Osteocyte (in vitro differentiated cells): ENCODE measurements around the gene PRKN. TPM values are rescaled to one million over a fixed set of nuclear protein-coding genes. Genes with fewer than 3 reads are reported as not detected.
"Not testable (repeated sequence)": the region's sequence is repeated elsewhere in the genome, so short reads cannot be mapped to it uniquely, and the experiment has no call there.

Source experiments
- DNase-seq: peaks from one replicate; pipeline ENCODE4 v3.0.0; 2021; ENCODE audit warnings: mixed read lengths; ENCODE audit not compliant: unreplicated experiment; ENCODE audit errors: extremely low spot score
- H3K27ac Mint-ChIP-seq: one replicate; pipeline ENCODE4 v1.8.0; 2021; ENCODE audit warnings: mild to moderate bottlenecking, mixed read lengths; ENCODE audit not compliant: unreplicated experiment
- H3K27me3 Mint-ChIP-seq: one replicate; pipeline ENCODE4 v1.8.0; 2021; ENCODE audit warnings: mixed read lengths; ENCODE audit not compliant: unreplicated experiment
- H3K36me3 Mint-ChIP-seq: one replicate; pipeline ENCODE4 v1.8.0; 2021; ENCODE audit warnings: mixed read lengths; ENCODE audit not compliant: unreplicated experiment
- H3K4me1 Mint-ChIP-seq: one replicate; pipeline ENCODE4 v1.8.0; 2021; ENCODE audit warnings: mixed read lengths; ENCODE audit not compliant: unreplicated experiment
- H3K4me3 Mint-ChIP-seq: one replicate; pipeline ENCODE4 v1.8.0; 2021; ENCODE audit warnings: mild to moderate bottlenecking, moderate library complexity, mixed read lengths; ENCODE audit not compliant: unreplicated experiment
- H3K9me3 Mint-ChIP-seq: one replicate; pipeline ENCODE4 v1.8.0; 2021; ENCODE audit warnings: mixed read lengths; ENCODE audit not compliant: unreplicated experiment
- total RNA-seq: library from RNA; stranded (reverse); gene quantifications from 2 replicates; pipeline ENCODE4 v1.2.1, GENCODE V29; 2021
- TF ChIP-seq, protein P1 (sequence below): fragments of 200-600 bp; sonication (generic); IDR thresholded peaks from 2 replicates; pipeline ENCODE4 v1.5.0; 2021; ENCODE audit warnings: antibody characterized with exemption, mild to moderate bottlenecking, moderate library complexity

The PRKN gene
- total RNA-seq, 1 donor from 2014 or later, result 13.4 TPM

DNA sequence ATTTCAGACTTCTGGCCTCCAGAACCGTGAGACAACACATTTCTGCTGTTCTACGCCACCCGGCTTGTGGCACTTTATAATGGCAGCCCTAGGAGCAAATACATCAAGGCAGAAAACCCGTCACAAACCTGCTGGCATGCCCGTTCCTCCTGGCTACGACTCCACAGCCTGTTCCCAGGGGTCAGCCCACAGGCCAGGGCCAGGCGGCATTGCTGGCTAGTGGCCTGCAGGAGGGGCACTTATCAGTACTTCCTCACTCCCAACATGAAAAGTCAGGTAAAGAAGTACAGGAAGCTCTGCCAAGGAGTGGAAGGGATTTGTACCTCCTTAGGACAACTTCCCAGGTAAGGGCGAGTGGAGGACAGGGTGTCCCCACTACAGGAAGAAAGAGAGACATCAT, 1230.6 kb downstream of the PRKN start:
- H3K27me3 Mint-ChIP-seq, result no peaks in the 10 kb centered on the region
- no peak overlapping the region for H3K4me3 Mint-ChIP-seq
- DNase-seq, result no peak
- TF ChIP-seq, protein P1, sequence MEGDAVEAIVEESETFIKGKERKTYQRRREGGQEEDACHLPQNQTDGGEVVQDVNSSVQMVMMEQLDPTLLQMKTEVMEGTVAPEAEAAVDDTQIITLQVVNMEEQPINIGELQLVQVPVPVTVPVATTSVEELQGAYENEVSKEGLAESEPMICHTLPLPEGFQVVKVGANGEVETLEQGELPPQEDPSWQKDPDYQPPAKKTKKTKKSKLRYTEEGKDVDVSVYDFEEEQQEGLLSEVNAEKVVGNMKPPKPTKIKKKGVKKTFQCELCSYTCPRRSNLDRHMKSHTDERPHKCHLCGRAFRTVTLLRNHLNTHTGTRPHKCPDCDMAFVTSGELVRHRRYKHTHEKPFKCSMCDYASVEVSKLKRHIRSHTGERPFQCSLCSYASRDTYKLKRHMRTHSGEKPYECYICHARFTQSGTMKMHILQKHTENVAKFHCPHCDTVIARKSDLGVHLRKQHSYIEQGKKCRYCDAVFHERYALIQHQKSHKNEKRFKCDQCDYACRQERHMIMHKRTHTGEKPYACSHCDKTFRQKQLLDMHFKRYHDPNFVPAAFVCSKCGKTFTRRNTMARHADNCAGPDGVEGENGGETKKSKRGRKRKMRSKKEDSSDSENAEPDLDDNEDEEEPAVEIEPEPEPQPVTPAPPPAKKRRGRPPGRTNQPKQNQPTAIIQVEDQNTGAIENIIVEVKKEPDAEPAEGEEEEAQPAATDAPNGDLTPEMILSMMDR, result no peak
- H3K27ac Mint-ChIP-seq, result no peak overlapping the region
- H3K36me3 Mint-ChIP-seq, result no peaks in the 10 kb centered on the region
- peaks cover 4% of the 10 kb centered on the region for H3K4me1 Mint-ChIP-seq
- H3K9me3 Mint-ChIP-seq, result peaks cover 6% of the 10 kb centered on the region

DNA sequence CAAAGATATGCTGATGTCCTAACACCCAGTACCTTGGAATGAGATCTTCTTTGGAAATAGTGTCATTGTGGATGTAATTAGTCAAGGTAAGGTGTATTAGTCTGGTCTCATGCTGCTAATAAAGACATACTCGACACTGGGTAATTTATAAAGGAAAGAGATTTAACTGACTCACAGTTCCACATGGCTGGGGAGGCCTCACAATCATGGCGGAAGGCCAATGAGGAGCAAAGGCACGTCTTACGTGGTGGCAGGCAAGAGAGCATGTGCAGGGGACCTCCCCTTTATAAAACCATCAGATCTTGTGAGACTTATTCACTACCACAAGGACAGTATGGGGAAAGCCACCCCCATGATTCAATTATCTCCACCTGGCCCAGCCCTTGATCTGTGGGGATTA, 1231.3 kb downstream of the PRKN start:
- H3K36me3 Mint-ChIP-seq, H3K27ac Mint-ChIP-seq, H3K4me3 Mint-ChIP-seq, DNase-seq, H3K4me1 Mint-ChIP-seq, H3K27me3 Mint-ChIP-seq, H3K9me3 Mint-ChIP-seq: not testable (repeated sequence)

DNA sequence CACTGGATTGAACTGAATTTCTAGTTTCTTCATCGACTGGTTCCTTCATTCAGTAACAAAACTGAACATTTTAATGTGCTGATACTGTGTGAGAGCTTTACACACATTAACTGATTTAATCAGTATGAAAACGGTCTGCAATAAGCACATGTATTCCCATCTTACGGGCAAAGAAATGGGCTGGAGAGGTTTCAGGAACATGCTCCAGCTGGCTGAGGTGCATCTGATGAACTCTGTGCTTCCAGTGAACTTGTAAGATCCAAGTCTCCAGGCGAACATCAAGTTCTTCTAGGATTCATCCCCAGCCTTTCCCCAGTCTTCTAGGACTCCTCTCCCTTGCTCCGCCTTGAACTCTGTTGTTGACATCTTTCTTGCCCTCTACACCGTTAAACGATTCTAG, 1233.0 kb downstream of the PRKN start:
- H3K4me3 Mint-ChIP-seq, result no peak overlapping the region
- no peaks in the 10 kb centered on the region for H3K27me3 Mint-ChIP-seq
- peaks cover 4% of the 10 kb centered on the region for H3K4me1 Mint-ChIP-seq
- TF ChIP-seq, protein P1, result no peak
- peaks cover 6% of the 10 kb centered on the region for H3K9me3 Mint-ChIP-seq
- H3K27ac Mint-ChIP-seq, result no peak overlapping the region
- no peak for DNase-seq
- no peaks in the 10 kb centered on the region for H3K36me3 Mint-ChIP-seq

DNA sequence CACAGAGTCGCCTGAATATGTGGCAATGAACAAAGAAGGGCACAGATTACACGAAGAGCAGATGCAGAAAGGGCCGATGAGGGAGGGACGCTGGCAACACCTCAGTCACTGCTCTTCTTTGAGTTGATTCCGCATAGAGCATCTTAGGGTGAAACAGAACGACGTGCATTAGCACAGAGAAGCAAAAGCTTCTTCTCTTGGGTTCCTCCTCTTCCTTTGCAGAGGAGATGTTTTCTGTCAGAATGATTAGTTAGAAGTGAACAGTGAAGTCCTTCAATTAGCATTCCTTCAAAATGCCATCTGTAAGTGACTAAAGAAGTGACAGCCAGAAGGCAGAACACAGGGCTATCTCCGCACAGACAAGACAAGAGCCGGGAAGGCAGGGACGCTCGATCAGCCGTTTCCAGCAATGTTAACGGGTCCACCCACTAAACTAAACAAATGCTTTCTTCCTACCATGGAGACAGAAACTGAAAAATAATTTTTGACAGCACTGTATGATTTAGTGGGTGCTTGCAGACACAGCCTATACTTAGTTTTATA, 1233.9 kb downstream of the PRKN start:
- H3K9me3 Mint-ChIP-seq, result peaks cover 5% of the 10 kb centered on the region
- TF ChIP-seq, protein P1, result no peak
- no peak overlapping the region for H3K27ac Mint-ChIP-seq
- H3K27me3 Mint-ChIP-seq, result no peaks in the 10 kb centered on the region
- peaks cover 4% of the 10 kb centered on the region for H3K4me1 Mint-ChIP-seq
- no peak for DNase-seq
- H3K4me3 Mint-ChIP-seq, result no peak overlapping the region
- H3K36me3 Mint-ChIP-seq, result no peaks in the 10 kb centered on the region

DNA sequence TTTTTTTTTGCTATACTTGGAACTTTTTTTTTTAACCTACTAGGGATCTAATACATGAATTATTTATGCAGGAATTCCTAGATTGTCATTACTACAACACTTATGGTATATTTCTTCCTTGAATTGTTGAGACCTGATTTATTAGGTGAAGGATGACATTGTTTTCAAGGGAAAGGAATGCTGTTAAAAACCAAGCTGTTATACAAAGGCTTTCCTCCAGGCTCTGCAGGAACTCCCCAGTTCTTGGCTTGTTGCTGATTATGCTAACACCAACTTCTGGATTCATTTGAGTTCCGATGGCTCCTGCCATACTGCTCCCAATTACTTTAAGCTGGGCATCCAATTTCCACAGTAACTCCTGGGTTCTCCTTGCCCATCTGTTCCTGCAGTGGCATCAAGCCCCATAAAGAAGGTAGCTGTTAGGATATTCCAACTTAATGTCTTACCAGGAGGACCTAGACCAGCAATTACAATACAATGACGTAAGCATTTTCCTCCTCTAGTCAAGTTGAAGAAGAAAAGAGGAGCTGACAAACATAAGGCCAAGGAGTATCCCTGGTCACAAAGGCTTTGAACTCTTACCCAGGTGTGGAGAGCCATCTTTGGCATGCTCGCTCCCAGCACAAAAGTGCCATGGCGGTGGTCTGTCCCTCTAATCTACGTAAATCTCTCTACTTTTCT, 1237.8 kb downstream of the PRKN start:
- H3K36me3 Mint-ChIP-seq, result no peaks in the 10 kb centered on the region
- DNase-seq, result no peak
- no peaks in the 10 kb centered on the region for H3K9me3 Mint-ChIP-seq
- TF ChIP-seq, protein P1, result no peak
- H3K27me3 Mint-ChIP-seq, result no peaks in the 10 kb centered on the region
- no peak overlapping the region for H3K4me3 Mint-ChIP-seq
- H3K27ac Mint-ChIP-seq, result no peak overlapping the region
- H3K4me1 Mint-ChIP-seq, result peaks cover 9% of the 10 kb centered on the region
